Lower lobe of right lung (tissue), 2 donors: ENCODE measurements around the gene FAM110C. TPM values are rescaled to one million over a fixed set of nuclear protein-coding genes. Genes with fewer than 3 reads are reported as not detected.
A peak's percentile ranks its signal among the peaks of the same experiment; 100 is the strongest.

Source experiments
- ATAC-seq, 2 donors: fragments of 200-7000 bp; cut with Tn5 transposase; one replicate each; pipeline ENCODE4 v1.9.1; 2020 to 2022; ENCODE audit warnings: mild to moderate bottlenecking in 2 of 2, moderate library complexity in 2 of 2
- DNase-seq: peaks from one replicate; pipeline ENCODE4 v3.0.0-alpha.2; 2020
- H3K27ac ChIP-seq: fragments of 200-600 bp; one replicate; pipeline ENCODE4 v1.8.0; 2022
- H3K27me3 ChIP-seq: fragments of 200-600 bp; one replicate; pipeline ENCODE4 v1.8.0; 2022; ENCODE audit warnings: low read depth
- H3K36me3 ChIP-seq: fragments of 200-600 bp; one replicate; pipeline ENCODE4 v1.8.0; 2022; ENCODE audit warnings: mild to moderate bottlenecking
- H3K4me1 ChIP-seq: fragments of 200-600 bp; one replicate; pipeline ENCODE4 v1.8.0; 2022
- H3K4me3 ChIP-seq: fragments of 200-600 bp; one replicate; pipeline ENCODE4 v1.8.0; 2022; ENCODE audit warnings: mild to moderate bottlenecking
- H3K9me3 ChIP-seq: fragments of 200-600 bp; one replicate; pipeline ENCODE4 v1.8.0; 2022
- CTCF ChIP-seq: fragments of 200-600 bp; IDR thresholded peaks from one replicate; pipeline ENCODE4 v1.8.0; 2022; ENCODE audit warnings: antibody characterized with exemption, mild to moderate bottlenecking
- intact Hi-C: fragments of 100-400 bp; cut with DNase I; formaldehyde crosslinking; loops from one replicate; pipeline ENCODE4 v1.11.0; 2022
- total RNA-seq: library from RNA; stranded (reverse); fragmentation: NEBNext Ultra II Directional; extraction: Animal tissue kit (Norgen Biotek cat#: 25700); gene quantifications from one replicate; pipeline ENCODE4 v1.2.1, GENCODE V29; 2021
- donor health status: DM: no; HTN: yes; CAD: no; lungs with severe emphysema.

Gene FAM110C
- total RNA-seq, 1 donor from 2014 or later = 3.6 TPM

- peak; percentile 48 to 64 for ATAC-seq
Observed at GRCh38 chr2:10222-10875, 36.0 kb downstream of the FAM110C start.

More at GRCh38 chr2:10222-10875, 36.0 kb downstream of the FAM110C start:
- H3K27ac ChIP-seq = no peak overlapping the region
- no peaks in the 10 kb centered on the region for H3K27me3 ChIP-seq
- no peak for DNase-seq
- no peaks in the 10 kb centered on the region for H3K36me3 ChIP-seq
- no peaks in the 10 kb centered on the region for H3K9me3 ChIP-seq
- intact Hi-C loops = no loop called here
- no peaks in the 10 kb centered on the region for H3K4me1 ChIP-seq
- TF ChIP-seq CTCF = no peak
- no peak overlapping the region for H3K4me3 ChIP-seq

Other genes with a start within 250 kb of the FAM110C start
- gene SH3YL1, start 217.5 kb upstream of the FAM110C start, total RNA-seq = 42.2 TPM
- 68.6 TPM for gene ACP1, start 218.4 kb upstream of the FAM110C start, total RNA-seq
- 6.7 TPM for gene ALKAL2, start 241.6 kb upstream of the FAM110C start, total RNA-seq